GM12801 (cell line): ENCODE results near the gene ORM1.

ENCODE experiments used
- CTCF ChIP-seq: IDR thresholded peaks from one replicate; pipeline ENCODE4 v1.5.1; 2011; ENCODE audit warnings: control low read depth; ENCODE audit not compliant: insufficient read length; ENCODE audit errors: extremely low read depth

The ORM1 gene

GRCh38 chr9:114341152-114341830 is 18.4 kb downstream of the ORM1 start:
- TF ChIP-seq CTCF: no peak

- no peak for TF ChIP-seq CTCF
Measured at GRCh38 chr9:114341991-114342390, 19.1 kb downstream of the ORM1 start.

- TF ChIP-seq CTCF: no peak
Measured at GRCh38 chr9:114342755-114343440, 20.0 kb downstream of the ORM1 start.

- TF ChIP-seq CTCF: no peak
Measured at GRCh38 chr9:114343471-114344187, 20.7 kb downstream of the ORM1 start.

- TF ChIP-seq CTCF: no peak
Measured at GRCh38 chr9:114344188-114344566, 21.3 kb downstream of the ORM1 start.

- no peak for TF ChIP-seq CTCF
Measured at GRCh38 chr9:114344692-114345091, 21.8 kb downstream of the ORM1 start.

GRCh38 chr9:114345493-114346065 is 22.7 kb downstream of the ORM1 start:
- TF ChIP-seq CTCF: no peak
